HepG2 (cell line): ENCODE measurements around the gene PPIL6. TPM values are rescaled to one million over a fixed set of nuclear protein-coding genes. Genes with fewer than 3 reads are reported as not detected.

Experiments used
- CHD2 ChIP-seq: IDR thresholded peaks from 2 replicates; pipeline ENCODE4 v1.6.1; 2011; ENCODE audit warnings: low read depth, low read length, improper control_type of control experiment
- GZF1 ChIP-seq: sonication (generic); formaldehyde crosslinking; IDR thresholded peaks from 2 replicates; pipeline ENCODE4 v1.5.1; 2020; ENCODE audit warnings: mild to moderate bottlenecking, missing genetic modification reagents
- MTA1 ChIP-seq: sonication (generic); formaldehyde crosslinking; IDR thresholded peaks from 2 replicates; pipeline ENCODE4 v1.4.0; 2020; ENCODE audit warnings: missing genetic modification reagents, mild to moderate bottlenecking, borderline replicate concordance
- NCOA1 ChIP-seq: sonication (generic); formaldehyde crosslinking; IDR thresholded peaks from 2 replicates; pipeline ENCODE4 v1.9.0; 2021; ENCODE audit warnings: missing genetic modification reagents
- NR2F2 ChIP-seq: IDR thresholded peaks from 2 replicates; pipeline ENCODE4 v1.6.1; 2012; ENCODE audit warnings: low read depth, inconsistent platforms, borderline replicate concordance
- ZBED4 ChIP-seq: sonication (generic); formaldehyde crosslinking; IDR thresholded peaks from 2 replicates; pipeline ENCODE4 v1.4.0; 2020; ENCODE audit warnings: missing genetic modification reagents, borderline replicate concordance
- ZNF251 ChIP-seq: sonication (generic); formaldehyde crosslinking; IDR thresholded peaks from 2 replicates; pipeline ENCODE4 v1.9.0; 2021; ENCODE audit warnings: mild to moderate bottlenecking, missing genetic modification reagents
- ZNF282 ChIP-seq: fragments of 450-650 bp; IDR thresholded peaks from 2 replicates; pipeline ENCODE4 v1.6.1; 2018; ENCODE audit not compliant: partially characterized antibody
- ZNF550 ChIP-seq: sonication (generic); formaldehyde crosslinking; IDR thresholded peaks from 2 replicates; pipeline ENCODE4 v1.4.0; 2020; ENCODE audit warnings: mild to moderate bottlenecking, missing genetic modification reagents, borderline replicate concordance
- ZNF749 ChIP-seq: sonication (generic); formaldehyde crosslinking; IDR thresholded peaks from 2 replicates; pipeline ENCODE4 v1.8.0; 2022; ENCODE audit warnings: mild to moderate bottlenecking, missing genetic modification reagents, moderate library complexity, borderline replicate concordance
- ZNF792 ChIP-seq: IDR thresholded peaks from 2 replicates; pipeline ENCODE4 v1.6.1; 2016
- polyA plus RNA-seq, 8 experiments: library from polyadenylated mRNA; depleted of rRNA in 3 of 8; stranded (reverse) in 7 of 8; unstranded in 1 of 8; fragments of >200 nt; fragmentation: Illumina TruSeq in 4 of 8; extraction: Trizol in 4 of 8; gene quantifications; 2 replicates each; pipeline versions ENCODE4 v1.2.1 to v1.2.3, GENCODE V29; 2011 to 2016; ENCODE audit warnings: low read depth in 4 of 8, missing spikeins in 1 of 8, mixed read lengths in 1 of 8; ENCODE audit not compliant: insufficient read depth in 1 of 8
- total RNA-seq, 5 experiments: library from RNA; depleted of rRNA; stranded (reverse); fragments of >200 nt; fragmentation: Illumina TruSeq; extraction: Trizol; gene quantifications; 2 replicates each; pipeline ENCODE4 v1.2.3, GENCODE V29; 2016; ENCODE audit warnings: low read depth in 1 of 5
- TF ChIP-seq, protein P1 (sequence below): sonication (generic); formaldehyde crosslinking; conservative IDR thresholded peaks from 2 replicates; pipeline ENCODE4 v1.4.0; 2020; ENCODE audit warnings: mild to moderate bottlenecking, missing genetic modification reagents, moderate library complexity
- TF ChIP-seq, protein P2 (sequence below): sonication (generic); formaldehyde crosslinking; IDR thresholded peaks from 2 replicates; pipeline ENCODE4 v1.5.0; 2020; ENCODE audit warnings: mild to moderate bottlenecking, missing genetic modification reagents, borderline replicate concordance

The PPIL6 gene
- total and polyA plus RNA-seq, 2 of the 13 experiments (the other 11 are each of a cell fraction or from before 2014, with no cell fraction given) = 0.22 to 0.46 TPM

GRCh38 chr6:109440331-109441068 is at the start of gene PPIL6, which contains the start of gene SMPD2 (continued):
- TF ChIP-seq MTA1 (CRISPR knock-in tag) = no peak
- TF ChIP-seq NR2F2 = no peak; the same call in 1 of the 2 replicates
- no peak for TF ChIP-seq ZNF550 (CRISPR knock-in tag)
- TF ChIP-seq, protein P1, sequence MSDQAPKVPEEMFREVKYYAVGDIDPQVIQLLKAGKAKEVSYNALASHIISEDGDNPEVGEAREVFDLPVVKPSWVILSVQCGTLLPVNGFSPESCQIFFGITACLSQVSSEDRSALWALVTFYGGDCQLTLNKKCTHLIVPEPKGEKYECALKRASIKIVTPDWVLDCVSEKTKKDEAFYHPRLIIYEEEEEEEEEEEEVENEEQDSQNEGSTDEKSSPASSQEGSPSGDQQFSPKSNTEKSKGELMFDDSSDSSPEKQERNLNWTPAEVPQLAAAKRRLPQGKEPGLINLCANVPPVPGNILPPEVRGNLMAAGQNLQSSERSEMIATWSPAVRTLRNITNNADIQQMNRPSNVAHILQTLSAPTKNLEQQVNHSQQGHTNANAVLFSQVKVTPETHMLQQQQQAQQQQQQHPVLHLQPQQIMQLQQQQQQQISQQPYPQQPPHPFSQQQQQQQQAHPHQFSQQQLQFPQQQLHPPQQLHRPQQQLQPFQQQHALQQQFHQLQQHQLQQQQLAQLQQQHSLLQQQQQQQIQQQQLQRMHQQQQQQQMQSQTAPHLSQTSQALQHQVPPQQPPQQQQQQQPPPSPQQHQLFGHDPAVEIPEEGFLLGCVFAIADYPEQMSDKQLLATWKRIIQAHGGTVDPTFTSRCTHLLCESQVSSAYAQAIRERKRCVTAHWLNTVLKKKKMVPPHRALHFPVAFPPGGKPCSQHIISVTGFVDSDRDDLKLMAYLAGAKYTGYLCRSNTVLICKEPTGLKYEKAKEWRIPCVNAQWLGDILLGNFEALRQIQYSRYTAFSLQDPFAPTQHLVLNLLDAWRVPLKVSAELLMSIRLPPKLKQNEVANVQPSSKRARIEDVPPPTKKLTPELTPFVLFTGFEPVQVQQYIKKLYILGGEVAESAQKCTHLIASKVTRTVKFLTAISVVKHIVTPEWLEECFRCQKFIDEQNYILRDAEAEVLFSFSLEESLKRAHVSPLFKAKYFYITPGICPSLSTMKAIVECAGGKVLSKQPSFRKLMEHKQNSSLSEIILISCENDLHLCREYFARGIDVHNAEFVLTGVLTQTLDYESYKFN (CRISPR knock-in tag) = peak; percentile 44
- TF ChIP-seq ZNF282 = no peak
- TF ChIP-seq CHD2 = no peak
- TF ChIP-seq ZBED4 = peak; percentile 83
- TF ChIP-seq ZNF792 = peak; percentile 36; the same call in 1 of the 2 replicates
- TF ChIP-seq GZF1 (CRISPR knock-in tag) = no peak
- TF ChIP-seq NCOA1 = no peak; the same call in 1 of the 2 replicates
- no peak for TF ChIP-seq ZNF251 (CRISPR knock-in tag)
- TF ChIP-seq, protein P2, sequence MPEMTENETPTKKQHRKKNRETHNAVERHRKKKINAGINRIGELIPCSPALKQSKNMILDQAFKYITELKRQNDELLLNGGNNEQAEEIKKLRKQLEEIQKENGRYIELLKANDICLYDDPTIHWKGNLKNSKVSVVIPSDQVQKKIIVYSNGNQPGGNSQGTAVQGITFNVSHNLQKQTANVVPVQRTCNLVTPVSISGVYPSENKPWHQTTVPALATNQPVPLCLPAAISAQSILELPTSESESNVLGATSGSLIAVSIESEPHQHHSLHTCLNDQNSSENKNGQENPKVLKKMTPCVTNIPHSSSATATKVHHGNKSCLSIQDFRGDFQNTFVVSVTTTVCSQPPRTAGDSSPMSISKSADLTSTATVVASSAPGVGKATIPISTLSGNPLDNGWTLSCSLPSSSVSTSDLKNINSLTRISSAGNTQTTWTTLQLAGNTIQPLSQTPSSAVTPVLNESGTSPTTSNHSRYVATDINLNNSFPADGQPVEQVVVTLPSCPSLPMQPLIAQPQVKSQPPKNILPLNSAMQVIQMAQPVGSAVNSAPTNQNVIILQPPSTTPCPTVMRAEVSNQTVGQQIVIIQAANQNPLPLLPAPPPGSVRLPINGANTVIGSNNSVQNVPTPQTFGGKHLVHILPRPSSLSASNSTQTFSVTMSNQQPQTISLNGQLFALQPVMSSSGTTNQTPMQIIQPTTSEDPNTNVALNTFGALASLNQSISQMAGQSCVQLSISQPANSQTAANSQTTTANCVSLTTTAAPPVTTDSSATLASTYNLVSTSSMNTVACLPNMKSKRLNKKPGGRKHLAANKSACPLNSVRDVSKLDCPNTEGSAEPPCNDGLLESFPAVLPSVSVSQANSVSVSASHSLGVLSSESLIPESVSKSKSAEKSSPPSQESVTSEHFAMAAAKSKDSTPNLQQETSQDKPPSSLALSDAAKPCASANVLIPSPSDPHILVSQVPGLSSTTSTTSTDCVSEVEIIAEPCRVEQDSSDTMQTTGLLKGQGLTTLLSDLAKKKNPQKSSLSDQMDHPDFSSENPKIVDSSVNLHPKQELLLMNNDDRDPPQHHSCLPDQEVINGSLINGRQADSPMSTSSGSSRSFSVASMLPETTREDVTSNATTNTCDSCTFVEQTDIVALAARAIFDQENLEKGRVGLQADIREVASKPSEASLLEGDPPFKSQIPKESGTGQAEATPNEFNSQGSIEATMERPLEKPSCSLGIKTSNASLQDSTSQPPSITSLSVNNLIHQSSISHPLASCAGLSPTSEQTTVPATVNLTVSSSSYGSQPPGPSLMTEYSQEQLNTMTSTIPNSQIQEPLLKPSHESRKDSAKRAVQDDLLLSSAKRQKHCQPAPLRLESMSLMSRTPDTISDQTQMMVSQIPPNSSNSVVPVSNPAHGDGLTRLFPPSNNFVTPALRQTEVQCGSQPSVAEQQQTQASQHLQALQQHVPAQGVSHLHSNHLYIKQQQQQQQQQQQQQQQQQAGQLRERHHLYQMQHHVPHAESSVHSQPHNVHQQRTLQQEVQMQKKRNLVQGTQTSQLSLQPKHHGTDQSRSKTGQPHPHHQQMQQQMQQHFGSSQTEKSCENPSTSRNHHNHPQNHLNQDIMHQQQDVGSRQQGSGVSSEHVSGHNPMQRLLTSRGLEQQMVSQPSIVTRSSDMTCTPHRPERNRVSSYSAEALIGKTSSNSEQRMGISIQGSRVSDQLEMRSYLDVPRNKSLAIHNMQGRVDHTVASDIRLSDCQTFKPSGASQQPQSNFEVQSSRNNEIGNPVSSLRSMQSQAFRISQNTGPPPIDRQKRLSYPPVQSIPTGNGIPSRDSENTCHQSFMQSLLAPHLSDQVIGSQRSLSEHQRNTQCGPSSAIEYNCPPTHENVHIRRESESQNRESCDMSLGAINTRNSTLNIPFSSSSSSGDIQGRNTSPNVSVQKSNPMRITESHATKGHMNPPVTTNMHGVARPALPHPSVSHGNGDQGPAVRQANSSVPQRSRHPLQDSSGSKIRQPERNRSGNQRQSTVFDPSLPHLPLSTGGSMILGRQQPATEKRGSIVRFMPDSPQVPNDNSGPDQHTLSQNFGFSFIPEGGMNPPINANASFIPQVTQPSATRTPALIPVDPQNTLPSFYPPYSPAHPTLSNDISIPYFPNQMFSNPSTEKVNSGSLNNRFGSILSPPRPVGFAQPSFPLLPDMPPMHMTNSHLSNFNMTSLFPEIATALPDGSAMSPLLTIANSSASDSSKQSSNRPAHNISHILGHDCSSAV = no peak
- TF ChIP-seq ZNF749 (CRISPR knock-in tag) = 0 out of 2 replicates have a peak, but pooled peaks have one; percentile 32
